Activated naive CD8-positive, alpha-beta T cell (primary cell): ENCODE measurements around the gene GPANK1.

Experiments used
- H3K27ac Mint-ChIP-seq: one replicate; pipeline ENCODE4 v1.8.0; 2021; ENCODE audit warnings: mixed read lengths
- H3K27me3 Mint-ChIP-seq: one replicate; pipeline ENCODE4 v1.8.0; 2021; ENCODE audit warnings: mixed read lengths
- H3K36me3 Mint-ChIP-seq: one replicate; pipeline ENCODE4 v1.8.0; 2021; ENCODE audit warnings: mixed read lengths
- H3K4me1 Mint-ChIP-seq: one replicate; pipeline ENCODE4 v1.8.0; 2021; ENCODE audit warnings: low read depth, mixed read lengths
- H3K4me3 Mint-ChIP-seq: one replicate; pipeline ENCODE4 v1.8.0; 2021; ENCODE audit warnings: mild to moderate bottlenecking, mixed read lengths
- H3K9me3 Mint-ChIP-seq: one replicate; pipeline ENCODE4 v1.8.0; 2021; ENCODE audit warnings: low read depth, mixed read lengths

The GPANK1 gene

DNA sequence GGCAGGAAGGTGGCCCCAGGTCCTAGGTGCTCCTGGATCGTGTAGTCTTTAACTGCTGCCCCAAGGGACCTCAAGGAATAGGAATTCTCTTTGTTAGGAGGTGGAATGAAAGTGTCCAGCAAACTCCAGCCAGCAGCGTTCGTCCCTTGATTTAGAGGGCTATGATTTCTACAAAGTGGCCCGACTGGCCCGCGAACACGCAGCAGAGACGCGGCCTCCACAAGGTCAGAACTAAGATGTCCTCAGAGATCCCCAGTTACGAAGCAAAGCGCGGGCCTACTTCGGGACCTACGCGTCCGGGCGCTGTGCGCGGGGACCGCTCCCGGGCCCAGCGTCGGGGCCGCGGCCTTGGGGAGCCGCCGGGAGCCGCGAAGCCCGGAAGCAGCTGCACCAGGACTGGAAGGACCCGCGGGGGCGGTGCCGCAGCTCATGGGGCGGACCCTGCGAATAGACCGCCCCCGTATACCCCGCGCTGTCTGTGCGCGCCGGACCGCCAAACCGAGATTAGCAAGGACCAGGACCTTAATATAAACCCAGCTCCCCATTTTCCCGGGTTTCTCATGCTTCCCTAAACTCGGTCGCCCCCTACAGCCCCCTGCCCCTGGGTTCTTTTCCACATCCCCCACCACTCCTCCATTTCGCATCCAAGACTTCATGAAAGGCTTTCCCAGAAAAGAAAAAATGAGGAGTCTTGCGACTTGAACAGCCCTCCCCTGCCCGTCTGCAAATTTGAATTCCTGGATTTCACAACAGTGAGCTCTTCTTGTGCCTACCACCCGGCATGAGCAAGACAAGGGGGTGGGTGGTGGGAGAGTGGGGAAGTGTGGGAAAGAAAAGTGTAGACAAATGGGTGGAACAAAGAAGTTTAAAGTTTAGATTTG lies 4.2 kb downstream of the GPANK1 start, which contains the start of gene C6orf47:
TSS of gene C6orf47 (minus strand) at position 398 of the 881 bp plus-strand sequence. CDS start 831 bp downstream, outside the sequence.
- H3K9me3 Mint-ChIP-seq: no peaks in the 10 kb centered on the region
- peak within 1 kb of the TSS; percentile 94 for H3K4me3 Mint-ChIP-seq
- H3K4me1 Mint-ChIP-seq: peaks cover 71% of the 10 kb centered on the region
- peak within 1 kb of the TSS; percentile 93 for H3K27ac Mint-ChIP-seq
- peaks cover 17% of the 10 kb centered on the region for H3K36me3 Mint-ChIP-seq
- H3K27me3 Mint-ChIP-seq: no peaks in the 10 kb centered on the region

- peak overlapping the region; percentile 93 for H3K27ac Mint-ChIP-seq
- peaks cover 17% of the 10 kb centered on the region for H3K36me3 Mint-ChIP-seq
- no peaks in the 10 kb centered on the region for H3K27me3 Mint-ChIP-seq
- peak overlapping the region; percentile 94 for H3K4me3 Mint-ChIP-seq
- H3K9me3 Mint-ChIP-seq: no peaks in the 10 kb centered on the region
- H3K4me1 Mint-ChIP-seq: peaks cover 73% of the 10 kb centered on the region
Observed at GRCh38 chr6:31659649-31660380, 5.0 kb downstream of the GPANK1 start.

DNA sequence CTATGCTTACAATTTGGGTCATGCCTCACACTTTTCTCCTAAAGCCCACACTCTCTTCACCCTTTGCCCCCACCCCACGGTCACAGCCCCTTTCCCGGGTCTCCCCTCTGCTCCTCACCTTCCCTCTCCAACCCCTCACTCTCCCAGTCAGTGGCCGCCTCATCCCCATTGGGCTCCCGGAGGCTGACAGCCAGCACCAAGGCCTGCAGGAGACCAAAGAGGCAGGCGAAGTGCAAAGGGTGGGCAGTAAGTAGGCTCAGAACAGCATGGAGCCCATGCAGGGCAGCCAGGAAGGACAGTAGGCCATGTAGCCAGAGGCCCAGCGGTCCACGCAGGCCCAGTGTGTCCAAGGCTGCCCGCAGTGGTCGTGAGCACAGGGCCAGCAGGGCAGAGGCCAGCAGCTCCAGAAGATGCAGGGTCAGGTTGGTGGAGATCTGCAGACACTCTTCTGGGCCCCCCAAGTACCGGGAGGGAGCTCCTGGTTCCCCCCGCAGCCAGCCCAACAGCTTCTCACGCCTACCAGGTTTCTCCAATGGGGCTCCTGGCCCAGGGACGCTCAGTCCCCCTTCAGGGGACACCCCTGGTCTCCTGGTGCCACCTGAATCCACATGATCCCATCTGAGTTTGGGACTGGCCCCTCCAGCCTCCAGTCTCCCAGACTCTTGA lies 5.7 kb downstream of the GPANK1 start:
- Mint-ChIP-seq H3K27ac (peak overlapping the region; percentile 93), H3K4me1 (peaks cover 66% of the 10 kb centered on the region), H3K9me3 (no peaks in the 10 kb centered on the region), H3K4me3 (peak overlapping the region; percentile 94), H3K27me3 (no peaks in the 10 kb centered on the region), H3K36me3 (peaks cover 14% of the 10 kb centered on the region)

GRCh38 chr6:31658158-31658688 lies 6.6 kb downstream of the GPANK1 start:
- Mint-ChIP-seq H3K4me1 (peaks cover 59% of the 10 kb centered on the region), H3K9me3 (no peaks in the 10 kb centered on the region), H3K4me3 (peak overlapping the region; percentile 94), H3K27ac (peak overlapping the region; percentile 72), H3K36me3 (peaks cover 8% of the 10 kb centered on the region), H3K27me3 (no peaks in the 10 kb centered on the region)

GRCh38 chr6:31657406-31658157 lies 7.2 kb downstream of the GPANK1 start:
- H3K9me3 Mint-ChIP-seq: no peaks in the 10 kb centered on the region
- H3K4me1 Mint-ChIP-seq: peaks cover 59% of the 10 kb centered on the region
- no peaks in the 10 kb centered on the region for H3K27me3 Mint-ChIP-seq
- peak overlapping the region; percentile 94 for H3K4me3 Mint-ChIP-seq
- H3K27ac Mint-ChIP-seq: peak overlapping the region; percentile 72
- peaks cover 6% of the 10 kb centered on the region for H3K36me3 Mint-ChIP-seq

GRCh38 chr6:31655349-31656237 lies 9.2 kb downstream of the GPANK1 start, which contains the start of gene APOM:
TSS of gene APOM (plus strand) at chr6:31655894. CDS start at chr6:31655967, 73 bp downstream.
- Mint-ChIP-seq H3K27me3 (no peaks in the 10 kb centered on the region), H3K36me3 (peaks cover 7% of the 10 kb centered on the region), H3K9me3 (no peaks in the 10 kb centered on the region), H3K4me3 (peak within 1 kb of the TSS; percentile 2), H3K27ac (peak within 1 kb of the TSS; percentile 85), H3K4me1 (peaks cover 60% of the 10 kb centered on the region)

DNA sequence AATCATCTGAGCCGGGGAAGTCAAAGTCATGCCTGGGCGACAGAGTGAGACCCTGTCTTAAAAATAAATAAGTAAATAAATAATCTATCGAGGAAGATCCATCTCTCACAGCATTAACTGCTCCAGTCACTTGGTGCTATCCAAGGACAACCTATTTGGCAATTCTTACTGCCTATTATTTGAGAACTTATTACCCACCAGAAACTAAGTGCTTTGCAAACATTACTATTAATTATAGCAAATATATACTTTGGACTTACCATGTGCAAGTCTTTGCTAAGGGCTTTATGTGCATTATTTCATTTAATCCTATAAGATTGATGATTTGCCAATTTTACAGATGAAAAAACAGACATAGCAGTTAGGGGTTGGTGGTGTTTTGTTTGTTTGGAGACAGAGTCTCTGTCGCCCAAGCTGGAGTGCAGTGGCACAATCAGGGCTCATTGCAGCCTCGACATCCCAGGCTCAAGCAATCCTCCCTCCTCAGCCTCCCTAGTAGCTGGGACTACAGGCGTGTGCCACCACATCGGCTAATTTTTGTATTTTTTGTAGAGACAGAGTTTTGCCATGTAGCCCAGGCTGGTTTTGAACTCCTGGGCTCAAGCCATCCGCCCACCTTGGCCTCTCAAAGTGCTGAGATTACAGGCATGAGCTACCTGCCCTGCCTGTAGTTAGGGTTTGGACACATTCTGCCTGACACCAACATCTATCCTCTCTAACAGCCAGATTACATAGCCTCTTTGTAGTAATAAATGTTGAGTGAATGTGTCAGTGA lies 10.0 kb downstream of the GPANK1 start:
- H3K9me3 Mint-ChIP-seq: no peaks in the 10 kb centered on the region
- H3K36me3 Mint-ChIP-seq: peaks cover 7% of the 10 kb centered on the region
- no peaks in the 10 kb centered on the region for H3K27me3 Mint-ChIP-seq

DNA sequence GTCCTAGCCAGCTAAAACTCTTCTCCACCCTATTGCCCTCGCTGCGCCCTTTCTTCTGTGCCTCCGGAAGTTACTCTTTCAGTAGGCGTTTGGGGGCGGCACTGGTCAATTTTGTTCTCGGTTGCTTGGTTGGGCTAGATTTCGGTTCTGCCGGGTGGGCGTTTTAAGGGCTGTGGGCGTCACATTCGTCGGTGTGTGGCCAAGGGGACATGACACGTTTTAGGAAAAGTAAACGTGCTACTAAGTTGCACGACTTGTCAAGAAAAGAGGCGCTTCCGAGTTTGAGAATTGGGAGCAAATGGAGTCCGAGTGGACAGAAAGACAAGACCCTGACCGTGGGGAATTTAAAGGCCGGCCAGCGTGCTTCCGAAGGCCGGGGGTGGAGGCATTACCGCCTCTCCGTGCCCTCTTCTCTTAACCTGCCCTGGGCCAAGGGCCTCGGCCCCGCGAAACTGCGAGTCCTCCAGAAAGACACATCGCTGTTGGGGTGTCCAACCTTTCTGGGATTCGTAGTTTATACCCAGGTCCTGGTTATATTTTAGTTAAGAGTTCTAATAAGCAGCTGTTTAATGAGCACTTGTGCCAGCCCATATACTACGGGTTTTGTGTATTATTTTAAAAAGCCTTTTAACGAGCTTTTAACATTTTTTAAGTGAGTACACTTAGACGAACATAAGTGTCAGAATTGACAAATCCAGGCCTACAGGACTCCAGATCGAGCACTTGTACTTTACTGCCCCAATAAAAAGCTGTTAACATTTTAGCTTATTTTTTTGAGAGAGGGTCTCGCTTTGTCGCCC lies 11.7 kb downstream of the GPANK1 start:
- peak overlapping the region; percentile 99 for H3K27ac Mint-ChIP-seq
- no peaks in the 10 kb centered on the region for H3K9me3 Mint-ChIP-seq
- peak overlapping the region; percentile 98 for H3K4me3 Mint-ChIP-seq
- peaks cover 9% of the 10 kb centered on the region for H3K36me3 Mint-ChIP-seq
- peaks cover 46% of the 10 kb centered on the region for H3K4me1 Mint-ChIP-seq
- no peaks in the 10 kb centered on the region for H3K27me3 Mint-ChIP-seq

More for the DNA sequence above, 10.0 kb downstream of the GPANK1 start:
- peaks cover 57% of the 10 kb centered on the region for H3K4me1 Mint-ChIP-seq
- H3K27ac Mint-ChIP-seq: no peak overlapping the region
- no peak overlapping the region for H3K4me3 Mint-ChIP-seq

DNA sequence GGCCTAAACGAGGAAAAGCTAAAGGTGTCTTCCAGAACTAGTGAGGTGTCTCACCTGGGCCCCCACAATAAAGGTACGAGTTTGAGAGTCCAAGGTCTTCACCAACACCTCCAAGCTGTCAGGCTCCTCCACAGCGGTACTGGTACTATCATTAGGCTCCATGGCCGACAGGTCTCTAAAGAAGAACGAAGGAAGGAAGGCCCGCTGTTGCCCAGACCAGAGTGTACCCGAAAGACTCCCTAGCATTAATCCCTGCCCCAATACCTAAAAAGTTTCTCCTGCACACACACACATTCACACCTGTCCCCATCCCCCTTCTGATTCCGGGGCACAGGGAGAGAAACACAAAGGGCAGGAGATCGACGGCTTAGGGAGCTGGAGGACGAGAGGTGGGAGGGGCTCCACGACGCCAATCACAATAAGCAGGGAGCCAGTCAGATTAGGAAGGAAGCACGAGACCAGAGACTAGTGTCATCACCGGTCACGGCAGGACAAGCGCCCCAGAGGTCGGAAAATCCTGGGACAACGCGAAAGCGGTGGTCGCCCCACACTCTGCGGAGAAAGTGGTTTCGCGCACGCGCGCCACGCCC lies 13.1 kb downstream of the GPANK1 start:
- no peaks in the 10 kb centered on the region for H3K27me3 Mint-ChIP-seq
- peaks cover 35% of the 10 kb centered on the region for H3K4me1 Mint-ChIP-seq
- H3K36me3 Mint-ChIP-seq: peaks cover 5% of the 10 kb centered on the region
- H3K27ac Mint-ChIP-seq: peak overlapping the region; percentile 99
- H3K9me3 Mint-ChIP-seq: no peaks in the 10 kb centered on the region
- H3K4me3 Mint-ChIP-seq: peak overlapping the region; percentile 98

DNA sequence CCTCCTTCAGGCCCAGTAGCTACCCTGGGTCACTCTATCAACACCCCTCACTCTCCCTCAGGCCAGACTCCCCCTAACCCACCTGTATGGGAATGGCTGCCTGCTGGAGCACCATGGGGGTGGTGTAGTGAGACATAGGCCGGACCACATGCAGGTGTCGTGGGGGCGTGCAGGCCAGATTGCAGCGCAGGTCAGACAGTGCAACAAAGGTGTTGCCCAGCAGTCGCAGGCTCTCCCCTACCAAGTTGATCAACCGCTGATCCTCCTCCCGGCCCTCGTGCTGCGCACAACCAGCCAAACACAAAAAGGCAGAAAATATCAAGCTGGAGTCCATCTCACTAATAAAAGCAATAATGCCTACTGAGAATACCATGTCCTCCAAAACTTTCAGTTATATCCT lies 19.5 kb downstream of the GPANK1 start:
- Mint-ChIP-seq H3K4me1 (peaks cover 14% of the 10 kb centered on the region), H3K9me3 (no peaks in the 10 kb centered on the region), H3K27me3 (no peaks in the 10 kb centered on the region), H3K27ac (no peak overlapping the region), H3K4me3 (no peak overlapping the region), H3K36me3 (peaks cover 5% of the 10 kb centered on the region)

DNA sequence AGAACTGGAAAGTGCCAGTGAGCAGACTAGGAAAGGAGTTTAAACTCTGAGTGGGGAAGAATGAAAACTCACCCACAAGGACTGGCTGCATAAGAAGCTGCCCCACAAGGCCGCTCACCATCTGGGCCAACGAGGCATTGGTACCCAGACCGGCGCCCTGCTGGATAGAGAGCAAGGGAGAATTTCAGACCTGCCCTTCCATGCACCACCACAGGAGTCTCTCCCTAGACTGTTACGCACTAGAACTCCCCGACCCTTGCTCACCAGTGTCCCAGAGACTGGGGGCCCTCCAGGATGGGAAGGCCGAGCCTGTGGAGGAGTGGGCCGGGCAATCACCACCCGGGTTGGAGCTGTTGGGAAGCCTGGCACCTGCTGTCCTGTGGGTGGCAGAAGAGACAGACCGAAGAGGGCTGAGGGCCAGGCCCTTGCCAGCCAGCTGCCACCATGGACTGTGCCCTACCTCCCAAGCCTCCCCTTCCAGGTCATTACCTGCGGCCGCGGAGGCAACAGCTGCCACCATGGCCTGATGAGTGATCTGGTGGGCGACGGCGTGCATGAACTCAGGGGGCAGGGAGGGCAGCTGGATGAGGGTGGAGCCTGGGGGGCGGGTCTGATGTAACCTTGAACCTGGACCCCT lies 20.9 kb downstream of the GPANK1 start:
- no peaks in the 10 kb centered on the region for H3K9me3 Mint-ChIP-seq
- peaks cover 5% of the 10 kb centered on the region for H3K4me1 Mint-ChIP-seq
- no peaks in the 10 kb centered on the region for H3K27me3 Mint-ChIP-seq
- H3K4me3 Mint-ChIP-seq: no peak overlapping the region
- H3K36me3 Mint-ChIP-seq: peaks cover 2% of the 10 kb centered on the region
- peak overlapping the region; percentile 6 for H3K27ac Mint-ChIP-seq
